Heart left ventricle (tissue), 16 donors: Measurements from ENCODE around the gene GRM2. TPM values are rescaled to one million over a fixed set of nuclear protein-coding genes. Genes with fewer than 3 reads are reported as not detected.

Experiments
- ATAC-seq, 4 donors: fragments of 200-7000 bp; cut with Tn5 transposase; one replicate each; pipeline ENCODE4 v1.9.1; 2020 to 2022; ENCODE audit warnings: moderate library complexity in 4 of 4, mild to moderate bottlenecking in 3 of 4, moderate number of reproducible peaks in 1 of 4
- DNase-seq, 5 donors: peaks; one replicate each; pipeline ENCODE4 v3.0.0-alpha.2; 2020
- H3K27ac ChIP-seq, 12 donors: fragments of 200-600 bp; sonication (generic) in 4 of 12; one replicate each; pipeline versions ENCODE4 v1.5.0 to v1.8.0; 2016 to 2022; ENCODE audit warnings: mild to moderate bottlenecking in 2 of 12
- H3K27me3 ChIP-seq, 9 donors: fragments of 200-600 bp; sonication (generic) in 2 of 9; one replicate each; pipeline versions ENCODE4 v1.5.1 to v1.8.0; 2016 to 2022; ENCODE audit warnings: mild to moderate bottlenecking in 3 of 9
- H3K36me3 ChIP-seq, 9 donors: fragments of 200-600 bp; sonication (generic) in 2 of 9; one replicate each; pipeline versions ENCODE4 v1.5.0 to v1.8.0; 2018 to 2022; ENCODE audit warnings: mild to moderate bottlenecking in 2 of 9
- H3K4me1 ChIP-seq, 12 donors: fragments of 200-600 bp; sonication (generic) in 4 of 12; one replicate each; pipeline versions ENCODE4 v1.5.0 to v1.8.0; 2016 to 2022; ENCODE audit warnings: mild to moderate bottlenecking in 3 of 12
- H3K4me3 ChIP-seq, 12 donors: fragments of 200-600 bp; sonication (generic) in 4 of 12; one replicate each; pipeline versions ENCODE4 v1.5.0 to v1.8.0; 2017 to 2022; ENCODE audit warnings: mild to moderate bottlenecking in 9 of 12, moderate library complexity in 4 of 12
- H3K9me3 ChIP-seq, 12 donors: fragments of 200-600 bp; sonication (generic) in 4 of 12; one replicate each; pipeline versions ENCODE4 v1.5.0 to v1.8.0; 2016 to 2022; ENCODE audit warnings: mild to moderate bottlenecking in 1 of 12
- CTCF ChIP-seq, 12 donors: fragments of 200-600 bp; sonication (generic) in 4 of 12; IDR thresholded peaks; one replicate each; pipeline versions ENCODE4 v1.5.0 to v1.8.0; 2018 to 2022; ENCODE audit warnings: antibody characterized with exemption in 12 of 12, mild to moderate bottlenecking in 5 of 12
- POLR2A ChIP-seq, 2 donors: fragments of 450-650 bp; IDR thresholded peaks; one replicate each; pipeline ENCODE4 v1.6.1; 2017; ENCODE audit warnings: antibody characterized with exemption in 2 of 2, mild to moderate bottlenecking in 2 of 2, moderate library complexity in 2 of 2
- WGBS, 4 donors: extraction: QIAGEN DNeasy Blood & Tissue Kit in 2 of 4; methylation state at CpG; one replicate each; pipeline versions ENCODE4 v1.1.5 to v1.1.7; 2013 to 2018; 5-methylcytosine and 5-hydroxymethylcytosine counted together
- intact Hi-C, 10 donors: fragments of 100-400 bp; cut with DNase I; formaldehyde crosslinking; loops; one replicate each; pipeline versions ENCODE4 v1.11.1 to v1.14.2; 2022
- polyA plus RNA-seq, 2 donors: library from polyadenylated mRNA; stranded (reverse); fragments of 200-250 nt; gene quantifications; one replicate each; pipeline ENCODE4 v1.2.3, GENCODE V29; 2013
- total RNA-seq, 9 donors: library from RNA; depleted of rRNA in 2 of 9; stranded (reverse); fragments of >200 nt in 2 of 9; fragmentation: NEBNext Ultra II Directional in 3 of 9; extraction: Animal tissue kit (Norgen Biotek cat#: 25700) in 3 of 9; gene quantifications; one replicate each; pipeline versions ENCODE4 v1.1.0 to v1.2.4, GENCODE V29; 2016 to 2023
- donor health status: ischemic (EF 13 %, LVEDD 7.1; RV severe dilation, severe dysfunction).
- donor health status: healthy with polysubstance abuse.
- donor health status: DM: no; HTN: yes; CAD: no.
- donor health status: DM: no; HTN: no; CAD: no.
- donor health status: ischemic (EF 25% LVEDD 6.9; RV normal size, moderate dysfunction).
- donor health status: ischemic (EF 25% LVEDD 5.7; RV mildly dilated, moderate dysfunction).
- donor health status: healthy.
- donor health status: DM: yes; HTN: yes; CAD: no.
- donor health status: ischemic (EF 35%, LVEDD 5.7; RV mildly dilated, moderate dysfunction).
- donor health status: nonischemic (EF 11% LVEDD 7.7; RV severe dilation, severe dysfunction).
- donor health status: DM: yes; HTN: yes; CAD: no.
- donor health status: PGD.
- donor health status: ischemic (EF 29% LVEDD 5.4; RV normal size, mild dysfunction).
- donor health status: nonischemic (EF 23%, LVEDD 6.1; RV moderate dilation, normal function).

Gene GRM2
- total and polyA plus RNA-seq, 11 donors: 0.03 to 0.95 (median 0.40) TPM; not detected in 2

- H3K27me3 ChIP-seq: no peaks in the 10 kb centered on the region
- H3K27ac ChIP-seq: no peak overlapping the region
- H3K36me3 ChIP-seq: no peaks in the 10 kb centered on the region
- no peaks in the 10 kb centered on the region for H3K9me3 ChIP-seq
- TF ChIP-seq CTCF (IDR thresholded peaks at IDR 0.05): no peak
- TF ChIP-seq POLR2A (IDR thresholded peaks at IDR 0.05): no peak
- H3K4me3 ChIP-seq: no peak overlapping the region
- peaks cover 0 to 4% (median 0%) of the 10 kb centered on the region in 12 donors for H3K4me1 ChIP-seq
- ATAC-seq: no peak
- intact Hi-C loops: loop anchor here in 3 of 10 donors (5.0 to 10.0 kb wide), 2 partner anchors 79 to 87 kb away; no protein-coding TSS in a partner anchor
- DNase-seq: no peak
- 94 to 96% (median 95%) methylated on average over 22 to 36 of the region's 36 CpGs for WGBS, 4 donors
Measured at GRCh38 chr3:51715231-51715976, 8.5 kb downstream of the GRM2 start.

- intact Hi-C loops: loop anchor here in 3 of 10 donors (5.0 to 10.0 kb wide), 2 partner anchors 79 to 86 kb away; no protein-coding TSS in a partner anchor
- no peak for ATAC-seq
- H3K9me3 ChIP-seq: no peaks in the 10 kb centered on the region
- DNase-seq: no peak
- H3K27me3 ChIP-seq: no peaks in the 10 kb centered on the region
- H3K4me1 ChIP-seq: peaks cover 0 to 4% (median 0%) of the 10 kb centered on the region in 12 donors
- no peaks in the 10 kb centered on the region for H3K36me3 ChIP-seq
- 95 to 98% (median 96%) methylated on average over 8 of the region's 8 CpGs for WGBS, 4 donors
- no peak overlapping the region for H3K27ac ChIP-seq
- no peak overlapping the region for H3K4me3 ChIP-seq
- TF ChIP-seq CTCF (IDR thresholded peaks at IDR 0.05) (no peak), POLR2A (IDR thresholded peaks at IDR 0.05) (no peak)
Measured at GRCh38 chr3:51715977-51716294, 9.1 kb downstream of the GRM2 start.

GRCh38 chr3:51716805-51717204 lies 9.9 kb downstream of the GRM2 start:
- ATAC-seq (peak in 1 of 4 donors; percentile 9), DNase-seq (no peak)
- no peaks in the 10 kb centered on the region for H3K9me3 ChIP-seq
- no peak overlapping the region for H3K27ac ChIP-seq
- no peak overlapping the region for H3K4me3 ChIP-seq
- WGBS, 4 donors: 87 to 93% (median 90%) methylated on average over 5 of the region's 5 CpGs
- peaks cover 0 to 4% (median 0%) of the 10 kb centered on the region in 12 donors for H3K4me1 ChIP-seq
- H3K36me3 ChIP-seq: no peaks in the 10 kb centered on the region
- no peak for TF ChIP-seq POLR2A (IDR thresholded peaks at IDR 0.05)
- TF ChIP-seq CTCF (IDR thresholded peaks at IDR 0.05): no peak
- H3K27me3 ChIP-seq: no peaks in the 10 kb centered on the region
- intact Hi-C loops: loop anchor here in 3 of 10 donors (5.0 to 10.0 kb wide), 2 partner anchors 78 to 85 kb away; no protein-coding TSS in a partner anchor

- H3K36me3 ChIP-seq: no peaks in the 10 kb centered on the region
- H3K27ac ChIP-seq: no peak overlapping the region
- H3K27me3 ChIP-seq: no peaks in the 10 kb centered on the region
- TF ChIP-seq POLR2A (IDR thresholded peaks at IDR 0.05): no peak
- TF ChIP-seq CTCF (IDR thresholded peaks at IDR 0.05): no peak
- ATAC-seq (no peak), DNase-seq (no peak)
- H3K9me3 ChIP-seq: no peaks in the 10 kb centered on the region
- no peak overlapping the region for H3K4me3 ChIP-seq
- H3K4me1 ChIP-seq: peaks cover 0 to 4% (median 0%) of the 10 kb centered on the region in 12 donors
- 82 to 96% (median 92%) methylated on average over 9 to 10 of the region's 10 CpGs for WGBS, 4 donors
- intact Hi-C loops: loop anchor here in 3 of 10 donors (5.0 to 10.0 kb wide), 2 partner anchors 77 to 85 kb away; no protein-coding TSS in a partner anchor
Measured at GRCh38 chr3:51717446-51717845, 10.6 kb downstream of the GRM2 start.
